HG03571 (cell line): Measurements from ENCODE around the gene MAP4K3.
A peak's percentile ranks its signal among the peaks of the same experiment; 100 is the strongest.
"Not testable (repeated sequence)": the region's sequence is repeated elsewhere in the genome, so short reads cannot be mapped to it uniquely, and the experiment has no call there.

ENCODE experiments used
- ATAC-seq: cut with Tn5 transposase; IDR thresholded peaks from one replicate; pipeline ENCODE4 v1.9.1; 2021; ENCODE audit not compliant: unreplicated experiment

Gene MAP4K3

GRCh38 chr2:39244963-39245625, 192.0 kb downstream of the MAP4K3 start:
- ATAC-seq, result not testable (repeated sequence)

GRCh38 chr2:39244241-39244862, 192.7 kb downstream of the MAP4K3 start:
- ATAC-seq, result not testable (repeated sequence)

- ATAC-seq, result no peak
Measured at GRCh38 chr2:39243469-39244123, 193.5 kb downstream of the MAP4K3 start, which contains the start of gene CDKL4. Gene CDKL4, minus strand, starts transcription at chr2:39243970.

GRCh38 chr2:39241588-39241987, 195.5 kb downstream of the MAP4K3 start:
- ATAC-seq, result no peak

- ATAC-seq, result no peak
Measured at GRCh38 chr2:39240758-39241157, 196.3 kb downstream of the MAP4K3 start.

- no peak for ATAC-seq
Measured at GRCh38 chr2:39234754-39235153, 202.3 kb downstream of the MAP4K3 start.

- ATAC-seq, result no peak
Measured at GRCh38 chr2:39232141-39232540, 204.9 kb downstream of the MAP4K3 start.

GRCh38 chr2:39228413-39229209, 208.5 kb downstream of the MAP4K3 start:
- ATAC-seq, result peak; percentile 18

- peak; percentile 80 for ATAC-seq
Measured at GRCh38 chr2:39227628-39228412, 209.3 kb downstream of the MAP4K3 start.

GRCh38 chr2:39225567-39225966, 211.5 kb downstream of the MAP4K3 start:
- ATAC-seq, result no peak

GRCh38 chr2:39223909-39224308, 213.2 kb downstream of the MAP4K3 start:
- ATAC-seq, result no peak

- ATAC-seq, result no peak
Measured at GRCh38 chr2:39221459-39221858, 215.6 kb downstream of the MAP4K3 start.

- ATAC-seq, result no peak
Measured at GRCh38 chr2:39220136-39220535, 216.9 kb downstream of the MAP4K3 start.

GRCh38 chr2:39218391-39218790, 218.7 kb downstream of the MAP4K3 start:
- ATAC-seq, result no peak

GRCh38 chr2:39217192-39217550, 219.9 kb downstream of the MAP4K3 start:
- no peak for ATAC-seq

- ATAC-seq, result no peak
Measured at GRCh38 chr2:39216346-39217191, 220.5 kb downstream of the MAP4K3 start.

GRCh38 chr2:39215545-39215944, 221.5 kb downstream of the MAP4K3 start:
- ATAC-seq, result no peak

GRCh38 chr2:39213015-39213414, 224.1 kb downstream of the MAP4K3 start:
- no peak for ATAC-seq

- no peak for ATAC-seq
Measured at GRCh38 chr2:39210846-39211245, 226.2 kb downstream of the MAP4K3 start.

GRCh38 chr2:39203382-39203781, 233.7 kb downstream of the MAP4K3 start:
- ATAC-seq, result no peak
